ENCODE measurements around the gene LPO. TPM values are rescaled to one million over a fixed set of nuclear protein-coding genes. Genes with fewer than 3 reads are reported as not detected.
A peak's percentile ranks its signal among the peaks of the same experiment; 100 is the strongest.

LPO gene
- total RNA-seq, 1 experiment from 2014 or later: not detected

- H3K4me3 ChIP-seq: no peak overlapping the region
- H3K27me3 ChIP-seq: no peaks in the 10 kb centered on the region
- DNase-seq: no peak
- H3K4me1 ChIP-seq: no peaks in the 10 kb centered on the region
- no peaks in the 10 kb centered on the region for H3K9me3 ChIP-seq (replicated peaks)
- no peaks in the 10 kb centered on the region for H3K36me3 ChIP-seq
- no peak overlapping the region for H3K27ac ChIP-seq
Observed at GRCh38 chr17:58215685-58216084, 22.7 kb upstream of the LPO start.

GRCh38 chr17:58217766-58218165 is 20.6 kb upstream of the LPO start:
- no peaks in the 10 kb centered on the region for H3K9me3 ChIP-seq (replicated peaks)
- H3K27ac ChIP-seq: no peak overlapping the region
- no peaks in the 10 kb centered on the region for H3K4me1 ChIP-seq
- H3K27me3 ChIP-seq: no peaks in the 10 kb centered on the region
- no peaks in the 10 kb centered on the region for H3K36me3 ChIP-seq
- no peak for DNase-seq
- H3K4me3 ChIP-seq: no peak overlapping the region

- Histone ChIP-seq H3K27ac (peak within 1 kb of the TSS; percentile 53), H3K4me1 (peaks cover 3% of the 10 kb centered on the region), H3K9me3 (replicated peaks) (no peaks in the 10 kb centered on the region), H3K4me3 (peak within 1 kb of the TSS; percentile 82), H3K27me3 (no peaks in the 10 kb centered on the region), H3K36me3 (no peaks in the 10 kb centered on the region)
- DNase-seq: peak; percentile 92 to 93
Observed at GRCh38 chr17:58219007-58219788, 19.2 kb upstream of the LPO start, which contains the start of gene MKS1. Gene MKS1 (minus strand): TSS chr17:58219255. CDS start chr17:58219230, 25 bp downstream.

GRCh38 chr17:58219789-58220183 is 18.6 kb upstream of the LPO start:
- no peak overlapping the region; the same call in 1 of the 2 replicates for H3K27ac ChIP-seq
- peak overlapping the region; percentile 82 for H3K4me3 ChIP-seq
- H3K27me3 ChIP-seq: no peaks in the 10 kb centered on the region
- no peaks in the 10 kb centered on the region for H3K36me3 ChIP-seq
- no peaks in the 10 kb centered on the region for H3K9me3 ChIP-seq (replicated peaks)
- DNase-seq: peak in 1 of 2 experiments; percentile 24
- peaks cover 8% of the 10 kb centered on the region for H3K4me1 ChIP-seq

- no peak overlapping the region for H3K4me3 ChIP-seq
- H3K4me1 ChIP-seq: peaks cover 8% of the 10 kb centered on the region
- H3K9me3 ChIP-seq (replicated peaks): no peaks in the 10 kb centered on the region
- H3K36me3 ChIP-seq: no peaks in the 10 kb centered on the region
- no peak overlapping the region for H3K27ac ChIP-seq
- no peak for DNase-seq
- no peaks in the 10 kb centered on the region for H3K27me3 ChIP-seq
Observed at GRCh38 chr17:58224315-58224714, 14.1 kb upstream of the LPO start.

GRCh38 chr17:58227733-58228132 is 10.7 kb upstream of the LPO start:
- Histone ChIP-seq H3K27me3 (no peaks in the 10 kb centered on the region), H3K4me1 (peaks cover 8% of the 10 kb centered on the region), H3K36me3 (no peaks in the 10 kb centered on the region), H3K27ac (no peak overlapping the region), H3K4me3 (no peak overlapping the region), H3K9me3 (replicated peaks) (no peaks in the 10 kb centered on the region)
- DNase-seq: no peak

GRCh38 chr17:58228679-58229078 is 9.7 kb upstream of the LPO start:
- Histone ChIP-seq H3K36me3 (no peaks in the 10 kb centered on the region), H3K4me3 (no peak overlapping the region), H3K27me3 (no peaks in the 10 kb centered on the region; the same call in 1 of the 2 replicates), H3K4me1 (peaks cover 8% of the 10 kb centered on the region), H3K27ac (no peak overlapping the region), H3K9me3 (replicated peaks) (no peaks in the 10 kb centered on the region)
- no peak for DNase-seq

GRCh38 chr17:58229384-58229783 is 9.0 kb upstream of the LPO start:
- DNase-seq: no peak
- Histone ChIP-seq H3K4me3 (no peak overlapping the region), H3K4me1 (peaks cover 3% of the 10 kb centered on the region), H3K36me3 (no peaks in the 10 kb centered on the region), H3K27me3 (no peaks in the 10 kb centered on the region; the same call in 1 of the 2 replicates), H3K9me3 (replicated peaks) (no peaks in the 10 kb centered on the region), H3K27ac (no peak overlapping the region)

- DNase-seq: no peak
- no peaks in the 10 kb centered on the region; the same call in 1 of the 2 replicates for H3K27me3 ChIP-seq
- H3K4me1 ChIP-seq: no peaks in the 10 kb centered on the region
- no peaks in the 10 kb centered on the region for H3K9me3 ChIP-seq (replicated peaks)
- H3K27ac ChIP-seq: no peak overlapping the region
- no peak overlapping the region for H3K4me3 ChIP-seq
- H3K36me3 ChIP-seq: no peaks in the 10 kb centered on the region
Observed at GRCh38 chr17:58229881-58230280, 8.5 kb upstream of the LPO start.

- Histone ChIP-seq H3K4me1 (no peaks in the 10 kb centered on the region), H3K27ac (no peak overlapping the region), H3K4me3 (no peak overlapping the region), H3K36me3 (no peaks in the 10 kb centered on the region), H3K27me3 (no peaks in the 10 kb centered on the region; the same call in 1 of the 2 replicates), H3K9me3 (replicated peaks) (no peaks in the 10 kb centered on the region)
- no peak for DNase-seq
Observed at GRCh38 chr17:58231641-58232040, 6.7 kb upstream of the LPO start.

GRCh38 chr17:58232707-58233156 is 5.7 kb upstream of the LPO start:
- Histone ChIP-seq H3K9me3 (replicated peaks) (no peaks in the 10 kb centered on the region), H3K27ac (no peak overlapping the region), H3K27me3 (no peaks in the 10 kb centered on the region; the same call in 1 of the 2 replicates), H3K4me1 (no peaks in the 10 kb centered on the region), H3K36me3 (no peaks in the 10 kb centered on the region), H3K4me3 (no peak overlapping the region)
- no peak for DNase-seq

- DNase-seq: no peak
- no peaks in the 10 kb centered on the region for H3K36me3 ChIP-seq
Observed at GRCh38 chr17:58233543-58233942, 4.8 kb upstream of the LPO start.

GRCh38 chr17:58234512-58234911 is 3.9 kb upstream of the LPO start:
- no peaks in the 10 kb centered on the region for H3K4me1 ChIP-seq
- H3K9me3 ChIP-seq (replicated peaks): no peaks in the 10 kb centered on the region
- H3K4me3 ChIP-seq: no peak overlapping the region
- H3K27me3 ChIP-seq: peaks cover 8% of the 10 kb centered on the region; the same call in 1 of the 2 replicates
- H3K36me3 ChIP-seq: no peaks in the 10 kb centered on the region
- no peak overlapping the region for H3K27ac ChIP-seq
- no peak for DNase-seq

More at GRCh38 chr17:58233543-58233942, 4.8 kb upstream of the LPO start:
- Histone ChIP-seq H3K9me3 (replicated peaks) (no peaks in the 10 kb centered on the region), H3K27me3 (peaks cover 2% of the 10 kb centered on the region; the same call in 1 of the 2 replicates), H3K27ac (no peak overlapping the region), H3K4me3 (no peak overlapping the region), H3K4me1 (no peaks in the 10 kb centered on the region)

- no peaks in the 10 kb centered on the region for H3K9me3 ChIP-seq (replicated peaks)
- H3K4me3 ChIP-seq: no peak overlapping the region
- no peak for DNase-seq
- no peaks in the 10 kb centered on the region for H3K36me3 ChIP-seq
- no peak overlapping the region for H3K27ac ChIP-seq
- peaks cover 8% of the 10 kb centered on the region; the same call in 1 of the 2 replicates for H3K27me3 ChIP-seq
- H3K4me1 ChIP-seq: no peaks in the 10 kb centered on the region
Observed at GRCh38 chr17:58235821-58236220, 2.6 kb upstream of the LPO start.

- Histone ChIP-seq H3K27me3 (peaks cover 11% of the 10 kb centered on the region; the same call in 1 of the 2 replicates), H3K36me3 (no peaks in the 10 kb centered on the region), H3K9me3 (replicated peaks) (no peaks in the 10 kb centered on the region), H3K27ac (no peak overlapping the region), H3K4me3 (no peak overlapping the region), H3K4me1 (no peaks in the 10 kb centered on the region)
- DNase-seq: no peak
Observed at GRCh38 chr17:58236394-58236793, 2.0 kb upstream of the LPO start.

Data from SJCRH30 (cell line).